ENCODE measurements around the gene CPAMD8.

GRCh38 chr19:16908759-16909158 is 117.9 kb downstream of the CPAMD8 start:
- TF ChIP-seq CTCF (IDR thresholded peaks at IDR 0.05 in 4 of 5, conservative IDR thresholded peaks at IDR 0.05 in 1 of 5) (no peak), POLR2A (IDR thresholded peaks at IDR 0.05) (no peak)
